ENCODE data around the gene RAB23.

RAB23 gene

GRCh38 chr6:57242505-57242904 is 20.4 kb upstream of the RAB23 start:
- DNase-seq = no peak

- DNase-seq = peak; percentile 26
Observed at GRCh38 chr6:57226221-57226620, 4.1 kb upstream of the RAB23 start.

GRCh38 chr6:57224769-57225515 is 2.8 kb upstream of the RAB23 start:
- no peak for DNase-seq

DNA sequence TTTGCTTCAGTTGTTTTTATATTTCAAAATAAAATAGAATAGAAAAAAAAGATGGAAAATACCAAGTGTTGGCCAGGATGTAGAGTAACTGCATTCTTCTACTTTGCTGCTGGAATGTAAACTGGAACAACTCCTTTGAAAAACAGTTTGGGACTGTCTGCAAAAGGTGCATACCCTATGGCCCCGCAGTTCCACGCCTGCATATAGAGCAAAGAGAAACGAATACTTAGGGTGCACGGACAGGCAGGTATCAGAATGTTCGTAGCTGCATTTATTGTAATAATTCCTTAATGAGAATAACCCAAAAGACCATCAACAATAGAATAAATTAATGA is 603 bp upstream of the RAB23 start:
- no peak for DNase-seq

- peak; percentile 72 for DNase-seq
Observed at GRCh38 chr6:57221191-57221935, 744 bp downstream of the RAB23 start.

DNA sequence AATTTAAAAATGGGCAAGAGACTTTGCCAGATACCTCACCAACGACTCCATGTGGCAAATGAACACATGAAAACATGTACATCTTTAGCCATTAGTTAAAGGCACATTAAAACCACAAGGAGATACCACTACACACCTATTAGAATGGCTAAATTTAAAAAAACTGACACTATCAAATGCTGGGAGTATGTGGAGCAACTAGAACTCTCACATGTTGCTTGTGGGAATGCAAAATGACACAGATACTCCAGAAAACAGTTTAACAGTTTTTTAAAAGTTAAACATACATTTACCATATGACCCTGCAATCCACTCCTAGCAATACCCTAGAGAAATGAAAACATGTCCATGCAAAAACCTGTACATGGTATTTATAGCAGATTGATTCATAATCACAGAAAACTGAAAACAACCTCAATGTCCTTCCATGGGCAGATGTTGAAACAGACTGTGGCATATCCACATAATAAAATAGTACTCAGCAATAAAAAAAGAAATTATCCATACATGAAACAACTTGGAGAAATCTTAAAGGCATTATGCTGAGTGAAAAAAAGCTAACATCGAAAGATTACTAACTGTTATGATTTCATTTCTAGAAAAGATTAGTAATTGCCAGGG is 1.9 kb downstream of the RAB23 start:
- DNase-seq = no peak

- no peak for DNase-seq
Observed at GRCh38 chr6:57217270-57217669, 4.8 kb downstream of the RAB23 start.

DNA sequence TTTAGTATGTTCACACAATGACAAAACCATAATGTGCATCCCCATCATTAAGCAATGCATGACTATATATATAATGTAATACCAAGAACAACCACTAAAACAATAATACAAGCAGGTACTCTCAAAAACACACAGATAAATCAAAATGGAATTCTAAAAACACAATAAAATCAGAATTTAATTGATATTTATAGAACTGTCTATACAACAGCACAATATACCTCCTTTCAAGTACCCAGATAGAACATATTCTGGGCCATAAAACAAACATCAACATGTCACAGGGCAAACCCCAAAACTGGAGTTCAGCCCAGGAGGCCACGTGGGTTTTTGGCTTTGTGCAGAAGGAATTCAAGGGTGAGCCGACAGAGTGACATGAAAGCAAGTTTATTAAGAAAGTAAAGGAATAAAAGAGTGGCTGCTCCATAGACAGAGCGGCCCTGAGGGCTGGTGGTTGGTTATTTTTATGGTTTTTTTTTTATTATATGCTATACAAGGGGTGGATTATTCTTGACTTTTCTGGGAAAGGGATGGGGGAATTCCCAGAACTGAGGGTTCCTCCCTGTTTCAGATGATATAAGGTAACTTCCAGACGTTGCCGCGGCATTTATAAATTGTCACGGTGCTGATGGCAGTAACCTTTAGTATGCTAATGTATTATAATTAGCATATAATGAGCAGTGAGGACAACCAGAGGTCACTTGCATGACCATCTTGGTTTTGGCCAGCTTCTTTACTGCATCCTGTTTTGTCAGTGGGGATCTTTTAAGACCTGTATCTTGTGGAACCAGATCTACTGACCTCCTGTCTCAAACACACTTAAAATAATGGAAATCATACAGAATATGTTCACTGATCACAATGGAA is 5.6 kb downstream of the RAB23 start:
- no peak for DNase-seq

DNA sequence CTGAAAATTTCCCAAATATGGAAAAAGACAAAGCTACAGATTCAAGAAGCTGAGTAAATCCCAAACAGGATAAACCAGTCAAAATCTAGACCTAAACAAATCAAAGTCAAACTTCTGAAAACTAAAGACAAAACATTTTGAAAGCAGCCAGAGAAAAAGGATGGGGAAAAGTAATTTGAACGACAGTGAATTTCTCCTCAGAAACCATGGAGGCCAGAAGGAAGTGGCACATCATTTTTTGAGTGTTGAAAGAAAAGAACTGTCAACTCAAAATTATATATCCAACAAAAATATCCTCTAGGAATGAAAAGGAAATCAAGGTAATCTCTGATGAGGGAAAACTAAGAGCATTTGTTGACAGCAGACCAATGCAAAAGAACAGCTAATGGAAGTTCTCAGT is 6.8 kb downstream of the RAB23 start:
- no peak for DNase-seq

DNA sequence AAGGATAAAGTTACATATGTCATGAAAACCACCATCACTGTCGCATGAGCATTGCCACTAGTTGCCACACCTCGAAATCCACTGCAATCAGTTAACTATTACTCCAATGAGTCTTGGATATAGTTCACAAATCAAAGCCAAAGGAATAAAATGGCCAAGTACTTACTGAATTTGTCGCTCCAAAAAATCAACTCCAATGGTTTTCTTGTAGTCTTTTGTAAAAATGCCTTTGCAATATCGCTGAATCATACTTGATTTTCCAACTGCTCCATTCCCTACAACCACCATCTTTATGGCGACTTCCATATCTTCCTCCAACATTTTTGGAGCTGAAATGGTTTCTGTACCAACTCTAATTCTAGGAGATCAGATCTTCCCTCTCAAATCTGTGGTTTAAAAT is 12.0 kb downstream of the RAB23 start:
- DNase-seq = no peak

DNA sequence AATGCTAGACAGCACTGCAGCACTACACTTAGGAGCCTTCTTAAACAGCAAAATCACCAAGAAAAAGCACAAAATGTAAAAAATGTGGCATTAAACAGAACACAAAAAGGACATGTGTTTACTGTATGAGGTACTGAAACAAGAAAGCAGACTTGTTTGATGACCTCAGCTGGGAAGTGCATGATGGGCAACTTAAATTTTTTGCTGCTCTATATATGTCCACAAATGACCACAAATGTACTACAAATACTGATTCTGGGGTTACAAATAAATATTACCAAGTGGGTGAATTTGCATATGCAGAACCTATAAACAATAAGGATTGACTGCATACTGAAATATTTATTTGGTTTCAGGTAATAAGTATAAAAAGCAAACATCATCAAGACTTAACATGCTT is 13.1 kb downstream of the RAB23 start:
- no peak for DNase-seq

DNA sequence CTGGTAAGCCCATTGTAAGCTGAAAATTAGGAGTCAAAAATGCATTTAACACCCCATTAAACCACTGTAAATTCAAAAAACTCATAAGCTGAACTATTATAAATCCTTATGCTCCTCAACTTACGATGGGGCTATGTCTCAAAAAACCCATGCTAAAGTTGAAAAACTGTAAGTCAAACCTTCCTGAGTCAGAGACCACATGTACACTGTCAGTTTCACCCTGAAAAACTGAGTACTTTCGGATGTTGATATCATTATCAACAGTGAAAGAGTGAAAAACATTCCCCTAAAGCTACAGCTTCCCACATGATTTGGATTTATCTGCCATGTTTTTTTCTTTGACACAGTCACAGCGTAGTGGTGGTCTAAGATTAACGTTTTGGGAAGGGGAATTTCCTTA is 14.2 kb downstream of the RAB23 start:
- no peak for DNase-seq

- no peak for DNase-seq
Observed at GRCh38 chr6:57207141-57207540, 15.0 kb downstream of the RAB23 start.

DNA sequence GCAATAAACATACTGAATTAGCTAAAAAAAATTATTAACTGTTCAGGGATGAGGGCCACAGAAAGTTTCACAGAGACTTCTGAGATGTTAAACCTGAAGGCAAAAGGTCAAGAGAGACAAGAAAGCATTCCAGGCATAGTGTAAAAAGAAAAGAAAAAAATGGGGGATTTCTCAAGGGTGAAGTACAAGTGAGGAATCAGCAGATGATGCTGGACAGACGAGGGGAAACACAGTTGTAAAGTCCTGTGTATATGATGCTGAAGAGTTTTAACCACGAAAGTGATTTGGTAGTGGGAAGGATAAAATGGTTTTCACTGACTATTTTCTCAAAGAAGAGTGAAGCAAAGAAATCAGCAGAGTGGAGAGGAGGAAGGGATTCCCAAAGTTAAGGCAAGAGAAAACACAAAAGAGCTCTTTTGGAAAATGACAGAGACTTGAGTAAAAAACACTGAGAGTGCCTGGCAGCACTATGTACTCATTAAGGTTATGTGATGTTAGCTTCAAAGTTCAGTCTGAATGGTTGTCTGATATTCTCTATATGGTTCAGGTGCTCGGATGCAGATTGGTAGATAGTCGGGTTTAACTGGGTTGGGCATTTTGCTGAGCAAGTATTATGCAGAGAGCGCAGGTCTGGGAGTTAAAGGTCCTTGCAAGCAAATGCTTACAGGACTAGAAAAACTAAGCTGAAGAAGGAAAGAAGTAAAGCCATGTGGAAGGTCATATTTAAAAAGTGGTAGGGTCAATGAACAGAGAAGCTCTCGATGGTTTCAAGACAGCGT is 16.4 kb downstream of the RAB23 start:
- DNase-seq = no peak

- DNase-seq = no peak
Observed at GRCh38 chr6:57201718-57202117, 20.4 kb downstream of the RAB23 start.

GRCh38 chr6:57198926-57199636 is 23.0 kb downstream of the RAB23 start:
- DNase-seq = peak; percentile 15

GRCh38 chr6:57195457-57195856 is 26.6 kb downstream of the RAB23 start:
- DNase-seq = no peak

DNA sequence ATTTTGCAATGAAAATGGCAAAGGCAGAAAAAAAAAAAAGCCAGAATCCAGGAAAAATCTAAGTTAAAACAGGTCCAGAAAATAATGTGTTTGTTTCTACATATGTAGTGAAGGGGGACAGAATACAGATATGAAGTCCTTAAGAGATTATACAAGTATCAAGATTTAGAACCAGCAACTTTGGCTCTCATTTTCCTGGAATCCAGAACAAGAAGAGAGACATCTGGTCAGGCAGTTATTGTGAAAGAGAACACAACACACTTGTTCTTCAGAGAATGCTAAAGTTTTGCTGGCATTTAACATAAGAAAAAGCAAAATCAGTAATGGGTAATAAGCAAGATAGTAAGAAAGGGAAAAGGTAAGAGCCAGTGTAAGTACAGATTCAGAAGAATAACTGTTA is 28.9 kb downstream of the RAB23 start:
- DNase-seq = no peak

GRCh38 chr6:57190140-57190539 is 32.0 kb downstream of the RAB23 start:
- no peak for DNase-seq

DNA sequence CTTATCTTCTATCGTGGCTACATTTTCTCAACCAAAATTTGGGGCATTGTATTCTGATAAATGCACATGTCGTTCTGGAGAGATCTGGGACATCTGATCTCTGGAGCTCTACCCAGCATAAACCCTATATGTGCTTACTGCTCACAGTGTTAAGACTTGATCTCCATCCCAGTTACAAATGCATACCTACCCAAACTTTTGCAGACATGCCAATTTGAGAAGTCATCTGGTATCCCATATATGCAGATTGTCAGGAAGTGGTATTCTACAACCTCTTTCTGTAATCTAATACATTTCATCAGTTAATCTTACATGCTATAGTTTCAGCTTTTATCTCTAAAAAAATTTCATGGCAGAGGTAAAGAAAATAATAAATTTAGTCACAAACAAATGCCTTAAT is 38.8 kb downstream of the RAB23 start:
- no peak for DNase-seq

- no peak for DNase-seq
Observed at GRCh38 chr6:57182017-57182432, 40.1 kb downstream of the RAB23 start.

DNA sequence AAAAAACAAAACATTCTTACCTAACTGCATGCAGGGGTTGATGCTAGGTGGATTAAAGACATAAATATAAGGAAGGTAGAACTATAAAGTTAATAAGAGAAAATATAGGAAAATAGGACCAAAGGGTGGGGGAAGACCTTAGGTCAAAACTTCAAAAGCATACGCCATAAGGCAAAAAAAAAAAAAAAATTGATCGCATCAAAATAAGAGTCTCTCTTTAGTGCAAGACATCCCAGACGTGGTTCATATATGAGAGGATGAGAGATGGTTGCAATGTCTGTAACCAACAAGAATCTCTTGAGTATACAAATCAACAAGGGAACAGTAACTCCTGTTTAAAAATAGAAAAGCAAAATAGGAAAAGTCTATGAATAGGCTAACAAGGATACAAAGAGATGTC is 41.5 kb downstream of the RAB23 start:
- no peak for DNase-seq
